Testis (tissue), 2 donors: Measurements from ENCODE around the gene SHC2.

ENCODE experiments used
- POLR2A ChIP-seq: fragments of 450-650 bp; IDR thresholded peaks from one replicate; pipeline ENCODE4 v1.6.1; 2017; ENCODE audit warnings: antibody characterized with exemption, mild to moderate bottlenecking, moderate library complexity
- TF ChIP-seq, protein P1 (sequence below), 3 experiments: fragments of 450-650 bp in 2 of 3; fragments of 200-600 bp in 1 of 3; sonication (generic) in 1 of 3; IDR thresholded peaks; one replicate each; pipeline ENCODE4 v1.5.1; 2016 to 2019; ENCODE audit warnings: antibody characterized with exemption in 3 of 3, mild to moderate bottlenecking in 2 of 3, moderate library complexity in 1 of 3

DNA sequence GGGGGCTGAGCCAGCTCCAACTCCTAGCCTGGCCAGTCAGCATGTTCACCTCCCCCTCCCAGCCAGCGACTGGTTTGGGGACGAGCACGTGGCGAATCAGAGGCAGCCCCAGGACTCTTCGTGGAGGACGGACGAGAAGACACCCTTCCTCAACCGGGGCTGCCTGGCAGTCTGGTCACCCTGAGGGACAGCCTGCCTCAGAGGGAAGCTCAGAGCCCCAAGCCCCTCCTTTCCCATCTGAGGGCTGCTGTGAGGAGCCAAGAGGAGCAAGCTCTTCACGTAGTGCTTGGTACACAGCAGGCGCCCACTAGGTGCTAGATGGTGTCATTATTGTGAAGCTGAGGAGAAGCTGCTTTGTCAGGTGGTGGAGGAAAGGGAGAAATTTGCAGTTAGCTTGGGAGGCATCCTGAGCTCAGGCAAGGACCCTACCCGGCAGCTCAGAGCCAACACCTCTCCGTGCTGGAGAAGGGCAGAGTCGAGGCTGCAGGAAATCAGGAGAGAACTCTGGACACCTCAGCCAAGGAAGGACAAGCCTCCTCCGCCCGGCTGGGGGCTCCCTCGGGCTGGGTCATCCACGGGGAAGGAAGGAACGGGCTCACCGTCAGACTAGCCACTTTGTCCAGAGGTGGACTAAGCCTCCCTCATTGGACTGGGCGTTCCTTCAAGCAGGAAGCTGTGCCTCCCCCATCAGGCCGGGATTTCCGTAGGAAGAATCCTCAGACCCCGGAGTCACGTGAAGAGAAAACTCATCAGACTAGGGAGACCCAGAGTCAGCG lies 37.0 kb downstream of the SHC2 start:
- no peak for TF ChIP-seq POLR2A
- TF ChIP-seq, protein P1, sequence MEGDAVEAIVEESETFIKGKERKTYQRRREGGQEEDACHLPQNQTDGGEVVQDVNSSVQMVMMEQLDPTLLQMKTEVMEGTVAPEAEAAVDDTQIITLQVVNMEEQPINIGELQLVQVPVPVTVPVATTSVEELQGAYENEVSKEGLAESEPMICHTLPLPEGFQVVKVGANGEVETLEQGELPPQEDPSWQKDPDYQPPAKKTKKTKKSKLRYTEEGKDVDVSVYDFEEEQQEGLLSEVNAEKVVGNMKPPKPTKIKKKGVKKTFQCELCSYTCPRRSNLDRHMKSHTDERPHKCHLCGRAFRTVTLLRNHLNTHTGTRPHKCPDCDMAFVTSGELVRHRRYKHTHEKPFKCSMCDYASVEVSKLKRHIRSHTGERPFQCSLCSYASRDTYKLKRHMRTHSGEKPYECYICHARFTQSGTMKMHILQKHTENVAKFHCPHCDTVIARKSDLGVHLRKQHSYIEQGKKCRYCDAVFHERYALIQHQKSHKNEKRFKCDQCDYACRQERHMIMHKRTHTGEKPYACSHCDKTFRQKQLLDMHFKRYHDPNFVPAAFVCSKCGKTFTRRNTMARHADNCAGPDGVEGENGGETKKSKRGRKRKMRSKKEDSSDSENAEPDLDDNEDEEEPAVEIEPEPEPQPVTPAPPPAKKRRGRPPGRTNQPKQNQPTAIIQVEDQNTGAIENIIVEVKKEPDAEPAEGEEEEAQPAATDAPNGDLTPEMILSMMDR (IDR thresholded peaks at IDR 0.05): no peak
